H1 (cell line): ENCODE results near the gene GMFB. TPM values are rescaled to one million over a fixed set of nuclear protein-coding genes. Genes with fewer than 3 reads are reported as not detected.
"Not testable (repeated sequence)": the region's sequence is repeated elsewhere in the genome, so short reads cannot be mapped to it uniquely, and the experiment has no call there.

ENCODE experiments used
- CTCF ChIA-PET: fragments of 300-600 bp; sonication (Branson Sonifier 250); formaldehyde crosslinking; loops from one replicate; lab custom pipeline; 2021; ENCODE audit not compliant: partially characterized antibody; lab: Charles Lee
- POLR2A ChIA-PET: fragments of 300-600 bp; sonication (Branson Sonifier 250); formaldehyde crosslinking; loops from one replicate; lab custom pipeline; 2021; ENCODE audit warnings: inconsistent platforms; ENCODE audit not compliant: partially characterized antibody; lab: Charles Lee
- DNase-seq, 2 experiments: peaks; one replicate each; pipeline versions ENCODE4 v3.0.0 to v3.0.0-alpha.2; 2010 to 2022; ENCODE audit warnings: low spot score in 2 of 2, low read depth in 1 of 2, mixed read lengths in 1 of 2
- FAIRE-seq: peaks from 2 replicates; lab custom pipeline; 2011; peaks lifted over from hg19 to GRCh38; lab: Jason Lieb, UNC
- H2AFZ ChIP-seq: 2 replicates; pipeline ENCODE4 v1.8.1; 2012; ENCODE audit warnings: low read length, inconsistent platforms
- H2AK5ac ChIP-seq: 2 replicates; pipeline ENCODE4 v1.6.1; 2013; ENCODE audit warnings: low read depth, low read length
- H2BK120ac ChIP-seq: replicated peaks from 2 replicates; pipeline ENCODE3; 2013; ENCODE audit warnings: low read depth, low read length, inconsistent platforms
- H2BK12ac ChIP-seq: 2 replicates; pipeline ENCODE4 v1.6.1; 2013; ENCODE audit warnings: low read depth, low read length
- H2BK15ac ChIP-seq: 2 replicates; pipeline ENCODE4 v1.6.1; 2013; ENCODE audit warnings: low read length
- H2BK20ac ChIP-seq: 2 replicates; pipeline ENCODE4 v1.6.1; 2013; ENCODE audit warnings: low read length
- H2BK5ac ChIP-seq: 2 replicates; pipeline ENCODE4 v1.6.1; 2013; ENCODE audit warnings: low read depth, low read length
- H3K14ac ChIP-seq: 2 replicates; pipeline ENCODE4 v1.6.1; 2013; ENCODE audit warnings: inconsistent platforms; ENCODE audit not compliant: insufficient read length
- H3K18ac ChIP-seq: 2 replicates; pipeline ENCODE4 v1.6.1; 2013; ENCODE audit warnings: low read length; ENCODE audit errors: extremely low read depth
- H3K23ac ChIP-seq: 2 replicates; pipeline ENCODE4 v1.6.1; 2013; ENCODE audit warnings: inconsistent platforms; ENCODE audit not compliant: insufficient read length
- H3K23me2 ChIP-seq: 2 replicates; pipeline ENCODE4 v1.6.1; 2013; ENCODE audit warnings: low read depth, low read length
- H3K27ac ChIP-seq: 2 replicates; pipeline ENCODE4 v1.6.1; 2011; ENCODE audit warnings: low read depth, low read length, inconsistent platforms
- H3K27me3 ChIP-seq, 4 experiments: replicated peaks in 1 of 4; 1 replicate in 1 of 4; 2 replicates in 3 of 4; pipeline versions ENCODE4 v1.6.1 to v1.8.1; 2011 to 2013; ENCODE audit warnings: low read length in 3 of 4, mild to moderate bottlenecking in 3 of 4, inconsistent platforms in 2 of 4, mixed read lengths in 2 of 4, moderate library complexity in 1 of 4; ENCODE audit not compliant: control insufficient read depth in 3 of 4, insufficient read depth in 3 of 4; ENCODE audit errors: extremely low read depth in 1 of 4
- H3K36me3 ChIP-seq, 4 experiments: 2 replicates each; pipeline versions ENCODE4 v1.6.1 to v1.8.1; 2011 to 2013; ENCODE audit warnings: mild to moderate bottlenecking in 4 of 4, low read length in 3 of 4, moderate library complexity in 2 of 4, control low read depth in 1 of 4, inconsistent platforms in 1 of 4; ENCODE audit not compliant: insufficient read depth in 4 of 4, control insufficient read depth in 2 of 4
- H3K4ac ChIP-seq: replicated peaks from 2 replicates; pipeline ENCODE3; 2013; ENCODE audit warnings: low read length, low read depth, mixed read lengths, inconsistent platforms; ENCODE audit not compliant: insufficient read length
- H3K4me1 ChIP-seq, 4 experiments: replicated peaks in 1 of 4; 1 replicate in 1 of 4; 2 replicates in 3 of 4; pipeline versions ENCODE4 v1.6.1 to v1.8.1; 2011 to 2013; ENCODE audit warnings: low read length in 3 of 4, inconsistent platforms in 2 of 4, mixed read lengths in 1 of 4; ENCODE audit not compliant: insufficient read depth in 4 of 4, control insufficient read depth in 3 of 4
- H3K4me2 ChIP-seq, 2 experiments: 2 replicates each; pipeline versions ENCODE4 v1.6.1 to v1.8.1; 2011 to 2013; ENCODE audit warnings: low read depth in 2 of 2, low read length in 2 of 2, control low read depth in 1 of 2, inconsistent platforms in 1 of 2, mild to moderate bottlenecking in 1 of 2; ENCODE audit not compliant: insufficient read depth in 1 of 2
- H3K4me3 ChIP-seq, 4 experiments: fragments of 200-600, 300-600 bp in 1 of 4; sonication (generic), shearing (Covaris generic), sonication (Bioruptor Twin) in 1 of 4; 2 replicates each; pipeline versions ENCODE4 v1.5.1 to v1.8.1; 2011 to 2016; ENCODE audit warnings: low read length in 4 of 4, low read depth in 3 of 4, control low read depth in 2 of 4, inconsistent platforms in 2 of 4, mild to moderate bottlenecking in 2 of 4, mixed read lengths in 1 of 4, moderate library complexity in 1 of 4; ENCODE audit not compliant: insufficient read depth in 2 of 4; ENCODE audit errors: extremely low read depth in 1 of 4
- H3K56ac ChIP-seq: replicated peaks from 2 replicates; pipeline ENCODE3; 2013; ENCODE audit warnings: low read depth, mild to moderate bottlenecking, mixed read lengths, low read length, inconsistent platforms; ENCODE audit not compliant: insufficient read length
- H3K79me1 ChIP-seq: 2 replicates; pipeline ENCODE4 v1.6.1; 2013; ENCODE audit warnings: low read depth, low read length, control low read depth
- H3K79me2 ChIP-seq, 2 experiments: 2 replicates each; pipeline versions ENCODE4 v1.6.1 to v1.8.1; 2012 to 2013; ENCODE audit warnings: low read length in 2 of 2, mild to moderate bottlenecking in 2 of 2, inconsistent platforms in 1 of 2; ENCODE audit not compliant: insufficient read depth in 2 of 2, control insufficient read depth in 1 of 2
- H3K9ac ChIP-seq, 4 experiments: replicated peaks in 1 of 4; 1 replicate in 1 of 4; 2 replicates in 3 of 4; pipeline versions ENCODE4 v1.6.1 to v1.8.1; 2011 to 2013; ENCODE audit warnings: low read depth in 3 of 4, low read length in 3 of 4, control low read depth in 2 of 4, mild to moderate bottlenecking in 2 of 4, moderate library complexity in 2 of 4, inconsistent platforms in 1 of 4; ENCODE audit errors: extremely low read depth in 1 of 4
- H3K9me3 ChIP-seq, 2 experiments: 2 replicates each; pipeline versions ENCODE4 v1.6.1 to v1.8.1; 2012 to 2013; ENCODE audit warnings: mild to moderate bottlenecking in 2 of 2, moderate library complexity in 2 of 2, control low read depth in 1 of 2, inconsistent platforms in 1 of 2, low read depth in 1 of 2, low read length in 1 of 2, mixed read lengths in 1 of 2; ENCODE audit not compliant: insufficient read depth in 2 of 2
- H4K20me1 ChIP-seq, 2 experiments: replicated peaks in 1 of 2; 2 replicates each; pipeline versions ENCODE3 to v1.8.1; 2011 to 2013; ENCODE audit warnings: inconsistent platforms in 2 of 2, low read length in 2 of 2, mild to moderate bottlenecking in 1 of 2; ENCODE audit not compliant: insufficient read depth in 2 of 2, control insufficient read depth in 1 of 2
- H4K5ac ChIP-seq: 2 replicates; pipeline ENCODE4 v1.6.1; 2013; ENCODE audit warnings: low read length, low read depth, mixed read lengths, inconsistent platforms; ENCODE audit not compliant: insufficient read length
- H4K8ac ChIP-seq: 2 replicates; pipeline ENCODE4 v1.8.0; 2013; ENCODE audit warnings: mild to moderate bottlenecking, moderate library complexity, low read length, inconsistent platforms; ENCODE audit not compliant: insufficient read depth; ENCODE audit errors: extremely low read depth
- H4K91ac ChIP-seq: replicated peaks from 2 replicates; pipeline ENCODE3; 2013; ENCODE audit warnings: low read length, mixed read lengths, inconsistent platforms; ENCODE audit not compliant: insufficient read length
- WGBS, 2 experiments: shearing (Covaris generic) in 1 of 2; methylation state at CpG; one replicate each; pipeline versions ENCODE4 v1.1.6 to v1.1.7; 2013 to 2015; ENCODE audit warnings: low lambda C conversion rate in 2 of 2, mixed read lengths in 2 of 2, inconsistent platforms in 1 of 2, low coverage in 1 of 2, missing lambda C conversion rate in 1 of 2; ENCODE audit not compliant: insufficient replicate concordance in 2 of 2, insufficient coverage in 1 of 2, insufficient read length in 1 of 2; ENCODE audit errors: extremely low coverage in 1 of 2, missing lambda C conversion rate in 1 of 2; 5-methylcytosine and 5-hydroxymethylcytosine counted together
- polyA plus RNA-seq, 7 experiments: library from polyadenylated mRNA; depleted of rRNA in 3 of 7; stranded (reverse) in 5 of 7; unstranded in 2 of 7; fragments of >200 nt in 5 of 7; fragments of 200-250 nt in 2 of 7; gene quantifications; 1 replicate in 5 of 7; 2 replicates in 1 of 7; 4 replicates in 1 of 7; pipeline versions ENCODE4 v1.2.1 to v1.2.3, GENCODE V29; 2011 to 2013; ENCODE audit warnings: missing spikeins in 2 of 7, mixed read lengths in 2 of 7
- total RNA-seq: library from RNA; stranded (reverse); fragmentation: NEBNext Ultra II Directional; extraction: Animal tissue kit (Norgen Biotek cat#: 25700); gene quantifications from 2 replicates; pipeline ENCODE4 v1.2.1, GENCODE V29; 2021

Gene GMFB
- total and polyA plus RNA-seq, 2 of the 8 experiments (the other 6 are each of a cell fraction or from before 2014, with no cell fraction given), result 17.9 to 77.3 TPM

DNA sequence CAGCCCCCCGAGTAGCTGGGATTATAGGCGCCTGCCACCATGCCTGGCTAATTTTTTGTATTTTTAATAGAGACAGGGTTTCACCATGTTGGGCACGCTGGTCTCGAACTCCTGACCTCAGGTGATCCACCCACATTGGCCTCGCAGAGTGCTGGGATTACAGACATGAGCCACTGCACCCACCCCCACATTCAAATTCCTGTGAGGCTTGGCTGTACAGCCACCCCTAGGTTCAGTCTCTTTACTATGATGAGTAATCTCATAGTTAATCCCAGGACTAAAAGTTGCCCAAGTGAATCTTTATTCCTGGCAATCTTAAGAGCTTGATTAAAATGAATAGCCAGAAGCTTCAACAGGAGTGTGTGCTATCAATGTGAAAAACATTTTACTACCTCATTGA is 34.8 kb downstream of the GMFB start:
- CTCF ChIA-PET, H3K9me3 ChIP-seq, H2BK12ac ChIP-seq, H3K4me3 ChIP-seq, DNase-seq, H3K23me2 ChIP-seq, H3K4ac ChIP-seq, H3K27ac ChIP-seq, H2AFZ ChIP-seq, H4K91ac ChIP-seq, H2BK15ac ChIP-seq, H3K4me2 ChIP-seq, H3K18ac ChIP-seq, H4K20me1 ChIP-seq, H4K8ac ChIP-seq, H3K79me1 ChIP-seq, H3K56ac ChIP-seq, H3K23ac ChIP-seq, FAIRE-seq, POLR2A ChIA-PET, H3K14ac ChIP-seq, H2BK20ac ChIP-seq, H3K9ac ChIP-seq, H2AK5ac ChIP-seq, H3K4me1 ChIP-seq, H4K5ac ChIP-seq, H3K36me3 ChIP-seq, H3K27me3 ChIP-seq, H2BK120ac ChIP-seq, H2BK5ac ChIP-seq, H3K79me2 ChIP-seq: not testable (repeated sequence)
- 93% methylated on average over 5 of the region's 5 CpGs; no CpG with 5 or more reads in 1 of the 2 experiments for WGBS, 2 experiments
